GM21447 (cell line): Measurements from ENCODE around the gene FFAR4.

ENCODE experiments used
- ATAC-seq: cut with Tn5 transposase; IDR thresholded peaks from one replicate; pipeline ENCODE4 v1.9.1; 2021; ENCODE audit not compliant: unreplicated experiment

FFAR4 gene

GRCh38 chr10:93599335-93599734 lies 32.9 kb downstream of the FFAR4 start:
- ATAC-seq, result no peak

- ATAC-seq, result no peak
Measured at GRCh38 chr10:93599778-93600177, 33.3 kb downstream of the FFAR4 start.

GRCh38 chr10:93600446-93601145 lies 34.1 kb downstream of the FFAR4 start:
- ATAC-seq, result no peak

DNA sequence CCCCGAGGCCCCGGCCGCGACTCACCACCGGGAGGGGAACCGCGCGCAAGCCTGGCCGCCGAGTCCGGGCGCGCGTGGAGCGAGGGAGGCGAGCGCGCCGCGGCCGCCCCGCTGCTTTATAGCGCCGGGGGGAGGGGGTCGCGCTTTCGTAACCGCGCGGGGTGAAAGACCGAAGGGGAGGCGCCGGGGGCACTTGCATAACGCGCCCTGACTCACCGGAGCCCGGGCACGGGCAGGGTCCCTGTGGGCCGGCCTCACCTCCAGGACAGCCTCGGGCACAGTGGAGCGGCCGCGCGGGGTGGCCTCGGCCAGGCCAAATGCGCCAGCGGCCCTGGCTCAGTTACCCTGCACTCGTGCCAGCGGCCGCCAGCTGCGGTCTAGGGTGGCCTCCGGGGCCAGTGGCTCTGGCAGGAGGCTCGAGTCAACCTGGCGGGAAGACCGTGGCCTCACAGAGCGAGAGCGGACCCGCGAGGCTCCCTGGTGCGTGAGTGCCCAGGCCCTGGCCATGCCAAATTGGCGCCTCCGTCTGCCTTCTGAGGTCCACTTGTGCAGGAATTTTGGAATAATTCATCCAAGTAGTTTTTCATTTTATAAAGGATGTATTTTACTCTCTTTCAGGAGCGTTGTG lies 34.8 kb downstream of the FFAR4 start, which contains the start of gene RBP4:
RBP4 (minus strand) TSS at position 90 of the 628 bp plus-strand sequence. CDS start 207 bp downstream, outside the sequence.
- ATAC-seq, result no peak

DNA sequence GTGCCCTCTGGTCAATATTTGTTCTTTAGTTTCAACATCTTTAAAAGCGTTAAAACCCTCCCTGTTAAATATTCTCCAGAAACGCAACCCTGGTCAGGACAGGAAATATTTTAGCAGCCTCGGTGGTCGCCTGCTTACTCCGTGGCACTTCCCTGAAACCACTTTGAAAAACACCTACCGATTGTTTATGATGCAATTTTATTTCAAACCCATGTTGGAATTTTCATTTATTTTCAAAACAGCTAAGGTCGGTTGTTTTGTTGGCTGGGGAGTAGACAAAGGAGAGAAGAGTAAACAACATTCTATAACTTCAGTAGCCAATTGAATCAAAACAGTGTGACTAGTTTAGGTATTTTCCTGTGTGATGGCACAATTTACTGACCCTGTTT lies 35.3 kb downstream of the FFAR4 start:
- no peak for ATAC-seq

DNA sequence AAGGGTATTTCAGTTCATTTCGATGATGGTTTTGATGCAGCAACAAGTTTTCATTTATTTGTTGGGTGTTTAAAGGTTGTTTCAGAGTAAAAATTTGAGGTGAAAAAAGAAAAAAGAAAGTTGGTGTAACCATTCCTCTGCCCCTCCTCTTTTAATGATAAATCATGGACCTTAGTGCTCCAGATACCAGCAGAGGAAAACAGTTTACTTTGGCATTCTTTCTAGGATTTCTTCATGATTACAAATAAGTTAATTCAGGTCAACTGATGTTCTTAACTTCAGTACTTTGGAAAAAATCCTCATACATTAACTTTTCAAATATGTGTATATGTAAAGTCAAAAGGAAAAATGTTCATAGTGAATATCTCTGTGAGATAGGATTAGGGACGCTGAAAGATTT lies 36.6 kb downstream of the FFAR4 start:
- no peak for ATAC-seq

- no peak for ATAC-seq
Measured at GRCh38 chr10:93604146-93604545, 37.7 kb downstream of the FFAR4 start.

- no peak for ATAC-seq
Measured at GRCh38 chr10:93608421-93608820, 42.0 kb downstream of the FFAR4 start.

DNA sequence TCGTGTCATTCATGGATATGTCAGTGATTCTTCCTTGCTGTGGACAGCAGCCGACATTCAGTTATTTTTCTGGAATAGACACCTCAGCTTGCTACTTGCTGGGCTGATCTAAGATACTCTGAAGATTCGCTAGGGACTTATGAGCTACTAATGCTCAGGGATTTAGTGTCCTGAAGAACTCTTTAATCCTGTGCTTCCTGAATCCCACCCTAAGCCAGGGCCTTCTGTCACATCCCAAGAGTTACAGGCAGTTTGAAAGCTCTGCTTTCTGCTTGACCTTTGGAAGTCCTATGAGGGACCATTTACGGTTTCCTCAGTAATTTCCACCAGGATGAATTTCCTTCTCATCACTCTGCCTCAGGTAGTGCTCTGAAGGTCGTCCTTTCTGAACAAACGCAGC lies 45.8 kb downstream of the FFAR4 start, which contains the start of gene PDE6C:
PDE6C (plus strand) TSS at position 227 of the 400 bp plus-strand sequence. CDS start 189 bp downstream, outside the sequence.
- ATAC-seq, result no peak

DNA sequence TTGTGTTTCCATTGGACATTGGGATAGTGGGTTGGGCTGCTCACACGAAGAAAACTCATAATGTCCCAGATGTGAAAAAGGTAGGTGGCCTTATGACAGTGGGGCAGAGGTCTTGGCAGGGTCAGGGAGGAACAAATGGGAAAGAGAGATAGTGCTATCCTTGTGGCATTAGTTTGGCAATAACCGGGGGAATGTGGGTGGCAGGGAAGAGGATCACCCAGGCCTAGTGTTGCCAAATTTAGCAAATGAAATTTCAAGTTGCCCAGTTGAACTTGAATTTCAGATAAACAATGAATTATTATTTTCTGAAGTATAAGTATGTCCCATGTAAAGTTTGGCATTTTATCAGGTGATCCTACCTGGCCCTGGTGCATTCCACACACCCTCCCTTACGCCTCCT lies 46.7 kb downstream of the FFAR4 start:
- ATAC-seq, result no peak

DNA sequence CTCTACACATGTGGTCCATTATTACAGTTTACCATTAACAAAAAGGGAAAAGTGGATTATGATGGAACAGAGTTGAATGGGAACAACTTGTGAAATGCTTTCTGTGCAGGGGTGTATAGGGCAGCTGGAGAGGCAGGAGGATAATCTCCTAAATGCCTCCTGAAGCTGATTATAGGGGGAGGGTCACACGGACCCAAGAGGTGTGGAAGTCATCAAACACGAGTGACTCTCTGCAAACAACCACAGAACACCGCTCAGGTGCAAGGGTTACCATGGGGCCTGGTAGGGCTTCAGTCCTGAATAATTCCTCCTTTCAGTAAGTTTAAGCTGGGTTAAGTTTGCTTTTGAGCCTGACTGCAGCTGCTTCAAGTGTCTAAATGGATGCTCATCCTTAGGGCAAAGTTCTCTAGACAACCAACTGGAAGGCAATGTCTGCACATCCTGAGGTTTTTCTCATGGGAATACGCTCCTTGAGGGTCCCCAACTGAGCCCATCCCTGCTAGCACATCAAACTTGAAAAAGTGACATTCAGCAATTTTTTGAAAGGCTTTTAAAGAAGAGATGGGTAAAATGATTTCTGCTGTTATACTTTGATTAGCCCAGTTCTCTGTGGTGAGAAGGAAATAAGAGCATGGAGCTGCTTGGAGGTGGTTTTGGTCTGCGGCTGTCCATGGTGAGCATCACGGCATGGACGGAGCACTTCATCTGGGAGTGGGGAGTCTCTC lies 47.8 kb downstream of the FFAR4 start:
- no peak for ATAC-seq

- ATAC-seq, result no peak
Measured at GRCh38 chr10:93615576-93616235, 49.2 kb downstream of the FFAR4 start.

DNA sequence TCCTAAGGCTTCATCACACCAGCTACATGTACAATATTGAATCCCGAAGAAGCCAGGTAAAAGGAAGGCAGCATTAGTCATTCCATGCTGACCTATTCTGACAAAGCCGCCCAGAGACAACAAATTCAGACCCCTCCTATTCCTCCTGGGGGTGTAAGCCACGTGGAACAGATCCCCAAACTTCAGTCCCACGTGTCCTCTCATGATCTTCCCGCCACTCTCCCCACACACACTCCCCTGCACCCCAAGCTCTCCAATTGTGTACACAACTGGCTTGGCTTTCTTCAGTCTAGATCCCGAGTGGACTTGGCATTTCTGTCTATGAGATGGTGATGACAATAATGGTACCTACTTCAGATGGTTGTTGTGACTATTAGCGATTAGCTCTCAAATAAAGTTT lies 54.5 kb downstream of the FFAR4 start:
- ATAC-seq, result no peak

- ATAC-seq, result no peak
Measured at GRCh38 chr10:93622942-93623341, 56.5 kb downstream of the FFAR4 start.

DNA sequence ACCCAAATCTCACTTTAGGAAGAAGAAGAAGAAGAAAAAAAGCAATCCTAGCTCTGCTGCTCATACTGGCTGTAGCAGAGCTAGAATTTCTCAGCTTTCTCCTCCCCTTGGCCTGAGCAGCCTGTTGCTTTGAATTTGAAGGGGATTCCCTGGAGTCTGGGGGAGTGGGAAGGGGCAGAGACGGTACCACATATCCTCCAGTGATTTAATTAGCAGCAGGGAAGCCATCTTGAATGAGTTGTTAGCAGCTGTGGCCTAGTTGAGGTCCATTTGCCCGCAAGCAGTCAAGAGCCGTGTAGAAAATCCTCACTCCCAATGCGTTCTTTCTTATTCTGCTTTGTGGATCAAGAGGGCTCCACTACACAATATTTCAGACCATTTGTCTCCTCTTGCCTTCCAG lies 62.4 kb downstream of the FFAR4 start:
- ATAC-seq, result no peak

DNA sequence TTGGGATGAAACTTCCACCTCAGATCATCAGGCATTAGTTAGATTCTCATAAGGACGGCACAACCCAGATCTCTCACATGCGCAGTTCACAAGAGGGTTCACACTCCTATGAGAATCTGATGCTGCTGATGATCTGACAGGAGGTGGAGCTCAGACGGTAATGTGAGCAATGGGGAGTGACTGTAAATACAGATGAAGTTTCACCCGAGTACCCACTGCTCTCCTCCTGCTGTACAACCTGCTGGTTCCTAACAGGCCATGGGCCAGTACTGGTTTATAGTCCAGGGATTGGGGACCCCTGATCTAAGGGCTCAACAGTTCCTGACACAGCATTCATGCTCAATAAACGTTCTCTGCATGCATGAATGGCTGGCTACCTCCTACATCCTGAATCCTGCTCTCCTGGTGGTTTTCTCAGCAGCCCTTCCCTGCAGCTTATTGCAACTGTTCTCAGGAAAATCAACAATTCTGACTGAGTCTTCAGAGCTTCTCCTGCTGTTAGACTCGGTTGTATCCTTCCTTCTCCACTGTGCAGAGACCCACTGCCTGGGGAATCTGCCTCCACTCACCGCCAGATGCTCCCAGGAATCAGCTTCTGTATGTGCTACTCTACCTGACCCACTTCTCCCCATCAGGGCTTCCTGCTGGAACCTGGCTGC lies 63.3 kb downstream of the FFAR4 start:
- no peak for ATAC-seq

DNA sequence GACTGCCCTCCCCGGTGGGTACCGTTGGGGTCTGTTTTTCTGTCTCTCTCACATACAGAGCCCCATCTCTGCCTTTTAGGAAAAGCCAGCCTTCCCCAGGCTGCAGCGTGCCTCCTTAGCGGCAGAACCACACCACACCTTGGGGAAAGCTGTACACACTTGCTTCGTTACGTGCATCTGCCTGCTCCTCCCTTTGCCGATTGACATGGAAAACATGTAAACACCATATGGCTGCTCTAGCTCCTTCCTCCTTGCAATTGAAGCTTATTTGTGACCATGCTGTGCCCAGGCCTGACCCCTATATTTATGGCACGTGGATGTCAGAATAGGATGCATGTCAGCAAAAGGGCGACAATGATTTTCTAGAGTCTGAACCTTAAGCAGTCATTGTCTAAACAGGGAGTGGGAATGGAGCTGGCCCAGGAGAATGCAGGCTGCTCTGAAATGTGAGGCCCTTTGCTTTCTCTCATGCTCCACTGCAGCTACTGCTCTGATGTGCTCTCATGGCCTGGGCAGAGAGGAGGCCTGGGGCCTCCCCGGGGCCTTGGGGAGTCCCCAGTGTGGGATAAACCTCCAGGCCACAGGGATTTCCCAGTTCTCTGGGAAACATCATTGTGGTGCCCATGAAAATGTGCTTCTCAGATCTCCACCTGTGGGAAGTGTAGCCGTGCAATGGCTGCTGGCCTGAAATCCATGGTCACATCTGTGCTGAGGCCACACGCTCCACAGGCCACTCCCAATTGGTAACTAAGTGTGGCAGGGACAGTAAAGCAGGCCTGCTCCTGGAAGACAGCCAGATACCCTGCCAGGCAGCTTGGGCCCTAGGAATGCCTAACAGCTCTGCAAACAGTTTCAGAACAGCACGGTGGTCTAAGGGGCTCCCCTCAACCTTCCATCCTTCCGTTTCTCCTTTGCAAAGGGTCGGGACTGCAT lies 64.4 kb downstream of the FFAR4 start:
- no peak for ATAC-seq
